Gastrocnemius medialis (tissue), 4 donors: ENCODE data around the gene PRDM16.

Source experiments
- CTCF ChIP-seq, 5 experiments: fragments of 450-650 bp in 3 of 5; fragments of 200-600 bp in 2 of 5; sonication (generic) in 2 of 5; IDR thresholded peaks in 4 of 5; conservative IDR thresholded peaks in 1 of 5; 1 replicate in 4 of 5; 2 replicates in 1 of 5; pipeline ENCODE4 v1.5.1; 2016 to 2019; ENCODE audit warnings: antibody characterized with exemption in 5 of 5, mild to moderate bottlenecking in 3 of 5, moderate library complexity in 3 of 5
- POLR2A ChIP-seq, 2 donors: fragments of 450-650 bp; IDR thresholded peaks; one replicate each; pipeline ENCODE4 v1.6.1; 2017; ENCODE audit warnings: antibody characterized with exemption in 2 of 2, mild to moderate bottlenecking in 2 of 2, moderate library complexity in 2 of 2

- TF ChIP-seq CTCF (IDR thresholded peaks at IDR 0.05 in 4 of 5, conservative IDR thresholded peaks at IDR 0.05 in 1 of 5) (no peak), POLR2A (IDR thresholded peaks at IDR 0.05) (no peak)
These were observed 267.9 kb downstream of the PRDM16 start for GRCh38 chr1:3336641-3337630.
